Osteocyte (in vitro differentiated cells): Measurements from ENCODE around the gene SNX3. TPM values are rescaled to one million over a fixed set of nuclear protein-coding genes. Genes with fewer than 3 reads are reported as not detected.

ENCODE experiments used
- DNase-seq: peaks from one replicate; pipeline ENCODE4 v3.0.0; 2021; ENCODE audit warnings: mixed read lengths; ENCODE audit not compliant: unreplicated experiment; ENCODE audit errors: extremely low spot score
- H3K27ac Mint-ChIP-seq: one replicate; pipeline ENCODE4 v1.8.0; 2021; ENCODE audit warnings: mild to moderate bottlenecking, mixed read lengths; ENCODE audit not compliant: unreplicated experiment
- H3K27me3 Mint-ChIP-seq: one replicate; pipeline ENCODE4 v1.8.0; 2021; ENCODE audit warnings: mixed read lengths; ENCODE audit not compliant: unreplicated experiment
- H3K36me3 Mint-ChIP-seq: one replicate; pipeline ENCODE4 v1.8.0; 2021; ENCODE audit warnings: mixed read lengths; ENCODE audit not compliant: unreplicated experiment
- H3K4me1 Mint-ChIP-seq: one replicate; pipeline ENCODE4 v1.8.0; 2021; ENCODE audit warnings: mixed read lengths; ENCODE audit not compliant: unreplicated experiment
- H3K4me3 Mint-ChIP-seq: one replicate; pipeline ENCODE4 v1.8.0; 2021; ENCODE audit warnings: mild to moderate bottlenecking, moderate library complexity, mixed read lengths; ENCODE audit not compliant: unreplicated experiment
- H3K9me3 Mint-ChIP-seq: one replicate; pipeline ENCODE4 v1.8.0; 2021; ENCODE audit warnings: mixed read lengths; ENCODE audit not compliant: unreplicated experiment
- CTCF ChIP-seq: fragments of 200-600 bp; sonication (generic); IDR thresholded peaks from 2 replicates; pipeline ENCODE4 v1.5.0; 2021; ENCODE audit warnings: antibody characterized with exemption, mild to moderate bottlenecking, moderate library complexity
- total RNA-seq: library from RNA; stranded (reverse); gene quantifications from 2 replicates; pipeline ENCODE4 v1.2.1, GENCODE V29; 2021

The SNX3 gene
- total RNA-seq, 1 donor from 2014 or later = 171 TPM

GRCh38 chr6:108210556-108210955 lies 50.3 kb downstream of the SNX3 start:
- Mint-ChIP-seq H3K4me1 (no peaks in the 10 kb centered on the region), H3K36me3 (peaks cover 32% of the 10 kb centered on the region), H3K9me3 (no peaks in the 10 kb centered on the region), H3K27ac (no peak overlapping the region), H3K27me3 (no peaks in the 10 kb centered on the region), H3K4me3 (no peak overlapping the region)
- TF ChIP-seq CTCF = no peak
- DNase-seq = no peak

GRCh38 chr6:108209738-108210137 lies 51.1 kb downstream of the SNX3 start:
- Mint-ChIP-seq H3K4me3 (no peak overlapping the region), H3K36me3 (peaks cover 27% of the 10 kb centered on the region), H3K27ac (no peak overlapping the region)

GRCh38 chr6:108207013-108207412 lies 53.8 kb downstream of the SNX3 start:
- TF ChIP-seq CTCF = no peak
- no peak for DNase-seq
- no peaks in the 10 kb centered on the region for H3K27me3 Mint-ChIP-seq
- H3K36me3 Mint-ChIP-seq = peaks cover 19% of the 10 kb centered on the region
- no peak overlapping the region for H3K27ac Mint-ChIP-seq
- no peaks in the 10 kb centered on the region for H3K4me1 Mint-ChIP-seq
- H3K9me3 Mint-ChIP-seq = no peaks in the 10 kb centered on the region
- H3K4me3 Mint-ChIP-seq = no peak overlapping the region

More at GRCh38 chr6:108209738-108210137, 51.1 kb downstream of the SNX3 start:
- no peak for TF ChIP-seq CTCF
- no peak for DNase-seq
- no peaks in the 10 kb centered on the region for H3K9me3 Mint-ChIP-seq
- no peaks in the 10 kb centered on the region for H3K27me3 Mint-ChIP-seq
- no peaks in the 10 kb centered on the region for H3K4me1 Mint-ChIP-seq

DNA sequence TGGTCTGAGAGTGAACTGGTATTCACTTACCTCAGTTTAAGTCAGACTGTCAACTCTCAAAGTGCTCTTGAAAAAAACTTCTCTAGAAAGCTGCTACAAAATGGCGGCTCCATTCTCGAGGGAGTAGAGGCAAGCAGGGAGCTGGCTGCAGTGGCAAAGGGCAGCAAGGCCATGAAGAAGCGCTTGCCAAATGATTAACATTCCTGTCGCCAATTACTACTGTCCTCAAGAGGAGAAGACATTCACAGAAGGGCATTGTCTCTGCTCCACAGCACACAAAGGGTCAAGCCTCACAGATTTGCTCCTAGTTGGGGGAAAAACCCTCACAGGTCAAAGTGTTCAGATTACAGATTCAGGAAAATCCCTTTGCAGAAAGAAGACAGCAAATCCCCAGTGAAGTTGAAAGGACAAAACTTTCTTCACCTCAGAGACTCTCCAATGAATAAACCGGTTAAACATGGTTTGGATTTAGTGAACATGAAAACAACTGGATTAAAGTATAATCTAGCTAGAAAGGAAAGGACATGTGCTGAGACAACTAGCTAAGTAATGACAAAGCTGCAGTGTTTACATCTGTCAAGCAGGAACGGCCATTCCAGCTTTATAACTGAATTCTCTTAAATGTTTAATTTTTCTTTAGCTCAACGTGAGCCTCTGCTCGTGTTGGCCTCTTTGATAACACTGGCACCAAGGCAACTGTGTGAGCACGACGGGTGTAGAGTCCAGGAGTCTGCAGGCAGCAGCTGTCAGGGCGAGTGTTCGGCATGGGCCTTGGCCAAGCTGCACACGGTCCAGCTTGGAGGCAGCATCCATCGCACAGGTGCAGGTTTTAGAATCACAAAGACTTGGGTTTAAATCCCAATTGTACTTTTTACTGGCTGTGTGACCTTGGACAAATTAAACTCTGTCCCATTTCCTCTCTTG lies 57.4 kb downstream of the SNX3 start:
- no peak for TF ChIP-seq CTCF
- peaks cover 12% of the 10 kb centered on the region for H3K36me3 Mint-ChIP-seq
- no peak overlapping the region for H3K27ac Mint-ChIP-seq
- no peaks in the 10 kb centered on the region for H3K9me3 Mint-ChIP-seq
- H3K4me3 Mint-ChIP-seq = no peak overlapping the region
- peak; percentile 36 for DNase-seq
- H3K4me1 Mint-ChIP-seq = peaks cover 14% of the 10 kb centered on the region
- no peaks in the 10 kb centered on the region for H3K27me3 Mint-ChIP-seq

DNA sequence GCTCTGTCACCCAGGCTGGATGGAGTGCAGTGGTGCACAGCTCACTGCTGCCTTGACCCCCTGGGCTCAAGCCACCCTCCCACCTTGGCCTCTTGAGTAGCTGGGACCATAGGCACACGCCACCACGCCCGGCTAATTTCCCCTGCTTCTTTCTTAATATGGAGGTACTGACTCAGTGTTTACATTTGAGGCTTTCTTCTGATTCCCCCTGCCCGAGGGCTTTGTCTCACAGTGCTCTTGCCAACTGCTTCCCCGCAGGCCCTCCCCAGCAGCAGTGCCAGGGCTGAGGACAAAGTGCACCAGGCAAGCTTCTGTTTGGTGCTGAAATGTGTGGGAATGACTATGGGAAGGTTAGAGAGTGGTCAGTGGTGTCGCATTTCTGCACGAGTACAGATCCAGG lies 60.2 kb downstream of the SNX3 start:
- Mint-ChIP-seq H3K9me3 (no peaks in the 10 kb centered on the region), H3K36me3 (peaks cover 1% of the 10 kb centered on the region), H3K4me3 (no peak overlapping the region), H3K27ac (peak overlapping the region; percentile 56), H3K27me3 (no peaks in the 10 kb centered on the region), H3K4me1 (peaks cover 14% of the 10 kb centered on the region)
- DNase-seq = peak; percentile 85
- no peak for TF ChIP-seq CTCF
